Measurements from ENCODE around the gene G6PC3. TPM values are rescaled to one million over a fixed set of nuclear protein-coding genes. Genes with fewer than 3 reads are reported as not detected.

Gene G6PC3
- total RNA-seq, 2 experiments from 2014 or later: 19.3 to 19.7 TPM

DNA sequence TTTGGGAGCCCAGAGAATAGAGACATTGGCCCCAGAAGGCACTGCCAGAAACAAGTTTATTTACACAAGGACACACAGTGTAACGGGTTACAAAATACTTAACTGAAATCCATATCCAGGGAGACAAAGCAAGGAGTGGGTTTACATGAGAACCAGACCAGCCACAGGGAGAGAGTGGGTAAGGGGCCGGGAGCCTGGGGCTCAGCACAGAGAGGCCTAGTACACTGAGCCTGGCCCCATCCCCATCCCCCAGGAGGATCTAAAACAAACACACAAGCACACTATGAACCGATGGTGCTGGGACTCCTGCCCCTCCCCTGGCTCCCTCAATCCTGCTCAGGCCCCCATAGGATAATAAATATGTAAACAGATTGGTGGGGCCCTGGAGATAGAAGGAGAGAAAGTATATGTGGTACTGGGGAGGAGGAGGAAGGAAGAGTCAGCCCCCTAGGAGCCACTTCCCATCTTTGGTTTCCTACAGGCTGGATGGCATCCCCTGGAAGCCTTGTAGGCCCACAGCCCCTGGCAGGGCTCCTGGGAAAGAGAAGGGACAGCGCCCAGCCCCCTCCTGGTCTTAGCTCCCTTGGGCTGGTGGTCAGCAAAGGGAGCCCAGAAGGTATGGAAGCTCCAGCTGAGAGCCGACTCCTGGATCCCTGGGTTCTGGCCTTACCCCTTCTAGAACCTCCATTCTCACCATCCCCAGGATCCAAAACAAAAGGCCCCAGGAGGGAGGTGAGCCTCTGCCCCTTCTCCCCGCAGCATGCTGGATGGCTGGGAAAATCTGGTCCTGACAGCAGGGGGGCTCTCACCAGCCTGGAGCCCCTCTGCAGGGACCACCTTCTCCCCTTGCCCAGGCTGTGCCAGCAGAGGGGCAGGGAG, 6.4 kb downstream of the G6PC3 start:
- Mint-ChIP-seq H3K27me3 (ENCODE audit: low read depth) (no peaks in the 10 kb centered on the region), H3K36me3 (ENCODE audit: low read depth) (peaks cover 14% of the 10 kb centered on the region), H3K9me3 (ENCODE audit: insufficient read depth) (no peaks in the 10 kb centered on the region), H3K27ac (peak overlapping the region; percentile 12), H3K4me3 (no peak overlapping the region), H3K4me1 (ENCODE audit: low read depth) (peaks cover 10% of the 10 kb centered on the region)
- DNase-seq (no peak), ATAC-seq (no peak)
- ChIA-PET POLR2A (interaction anchor here (0.9 kb wide), 1 partner anchor 10 kb away, joined by 3 read pairs; the partner anchor contains the start of gene LSM12), CTCF (no interaction called here)

DNA sequence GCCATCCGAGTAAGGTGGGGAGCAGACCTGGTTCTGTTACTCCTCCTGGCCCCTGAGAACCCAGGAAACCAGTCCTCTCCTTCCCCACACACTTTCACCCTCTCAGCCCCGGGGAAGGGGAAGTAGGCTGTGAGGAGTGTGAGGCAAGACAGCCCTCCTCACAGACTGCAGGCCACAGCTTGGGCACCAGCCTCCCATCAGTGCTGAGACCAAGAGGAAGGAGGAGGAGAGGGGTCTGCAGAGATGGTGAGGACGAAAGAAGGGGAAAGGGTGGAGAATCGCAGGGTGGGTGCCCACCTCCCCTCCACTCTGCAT, 7.0 kb downstream of the G6PC3 start:
- no peaks in the 10 kb centered on the region for H3K27me3 Mint-ChIP-seq (ENCODE audit: low read depth)
- ATAC-seq (no peak), DNase-seq (no peak)
- H3K36me3 Mint-ChIP-seq (ENCODE audit: low read depth): peaks cover 19% of the 10 kb centered on the region
- ChIA-PET CTCF (no interaction called here), POLR2A (interaction anchor here (0.9 kb wide), 1 partner anchor 11 kb away, joined by 3 read pairs; the partner anchor contains the start of gene LSM12)
- no peak overlapping the region for H3K4me3 Mint-ChIP-seq
- H3K9me3 Mint-ChIP-seq (ENCODE audit: insufficient read depth): no peaks in the 10 kb centered on the region
- H3K4me1 Mint-ChIP-seq (ENCODE audit: low read depth): peaks cover 8% of the 10 kb centered on the region
- no peak overlapping the region for H3K27ac Mint-ChIP-seq

- DNase-seq: no peak
- Mint-ChIP-seq H3K27me3 (ENCODE audit: low read depth) (no peaks in the 10 kb centered on the region), H3K4me1 (ENCODE audit: low read depth) (peaks cover 4% of the 10 kb centered on the region), H3K27ac (no peak overlapping the region), H3K36me3 (ENCODE audit: low read depth) (peaks cover 20% of the 10 kb centered on the region), H3K4me3 (no peak overlapping the region), H3K9me3 (ENCODE audit: insufficient read depth) (no peaks in the 10 kb centered on the region)
- CTCF ChIA-PET: no interaction called here
- POLR2A ChIA-PET: no interaction called here
- ATAC-seq: no peak
Measured at GRCh38 chr17:44078412-44078811, 7.9 kb downstream of the G6PC3 start.

- POLR2A ChIA-PET: no interaction called here
- CTCF ChIA-PET: no interaction called here
- no peak overlapping the region for H3K27ac Mint-ChIP-seq
Measured at GRCh38 chr17:44079877-44080821, 9.6 kb downstream of the G6PC3 start.

DNA sequence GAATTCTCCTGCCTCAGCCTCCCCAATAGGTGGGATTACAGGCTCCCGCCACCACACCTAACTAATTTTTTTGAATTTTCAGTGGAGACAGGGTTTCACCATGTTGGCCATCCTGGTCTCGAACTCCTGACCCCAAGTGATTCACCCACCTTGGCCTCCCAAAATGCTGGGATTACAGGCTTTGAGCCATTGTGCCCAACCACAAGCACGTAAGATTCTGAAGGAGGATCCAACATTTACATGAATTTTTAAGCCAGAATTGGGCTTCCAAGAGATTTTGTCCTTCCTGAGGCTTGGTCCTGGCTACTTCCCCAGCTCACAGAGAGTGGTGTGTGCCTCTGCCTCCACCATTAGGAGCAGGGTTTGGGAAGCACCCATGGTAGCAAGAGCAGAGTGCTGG, 11.1 kb downstream of the G6PC3 start:
- no peaks in the 10 kb centered on the region for H3K9me3 Mint-ChIP-seq (ENCODE audit: insufficient read depth)
- no peaks in the 10 kb centered on the region for H3K27me3 Mint-ChIP-seq (ENCODE audit: low read depth)
- ChIA-PET CTCF (no interaction called here), POLR2A (no interaction called here)
- no peak overlapping the region for H3K4me3 Mint-ChIP-seq
- no peaks in the 10 kb centered on the region for H3K4me1 Mint-ChIP-seq (ENCODE audit: low read depth)
- ATAC-seq (no peak), DNase-seq (no peak)
- H3K27ac Mint-ChIP-seq: no peak overlapping the region
- peaks cover 11% of the 10 kb centered on the region for H3K36me3 Mint-ChIP-seq (ENCODE audit: low read depth)

More at GRCh38 chr17:44079877-44080821, 9.6 kb downstream of the G6PC3 start:
- Mint-ChIP-seq H3K36me3 (ENCODE audit: low read depth) (peaks cover 21% of the 10 kb centered on the region), H3K9me3 (ENCODE audit: insufficient read depth) (no peaks in the 10 kb centered on the region), H3K4me1 (ENCODE audit: low read depth) (no peaks in the 10 kb centered on the region), H3K27me3 (ENCODE audit: low read depth) (no peaks in the 10 kb centered on the region), H3K4me3 (no peak overlapping the region)
- no peak for DNase-seq
- no peak for ATAC-seq

- no peak overlapping the region for H3K27ac Mint-ChIP-seq
- H3K36me3 Mint-ChIP-seq (ENCODE audit: low read depth): peaks cover 11% of the 10 kb centered on the region
- ChIA-PET CTCF (no interaction called here), POLR2A (no interaction called here)
- H3K27me3 Mint-ChIP-seq (ENCODE audit: low read depth): no peaks in the 10 kb centered on the region
- H3K9me3 Mint-ChIP-seq (ENCODE audit: insufficient read depth): no peaks in the 10 kb centered on the region
- peaks cover 5% of the 10 kb centered on the region for H3K4me1 Mint-ChIP-seq (ENCODE audit: low read depth)
- DNase-seq (no peak), ATAC-seq (no peak)
- no peak overlapping the region for H3K4me3 Mint-ChIP-seq
Measured at GRCh38 chr17:44082256-44082927, 11.9 kb downstream of the G6PC3 start.

DNA sequence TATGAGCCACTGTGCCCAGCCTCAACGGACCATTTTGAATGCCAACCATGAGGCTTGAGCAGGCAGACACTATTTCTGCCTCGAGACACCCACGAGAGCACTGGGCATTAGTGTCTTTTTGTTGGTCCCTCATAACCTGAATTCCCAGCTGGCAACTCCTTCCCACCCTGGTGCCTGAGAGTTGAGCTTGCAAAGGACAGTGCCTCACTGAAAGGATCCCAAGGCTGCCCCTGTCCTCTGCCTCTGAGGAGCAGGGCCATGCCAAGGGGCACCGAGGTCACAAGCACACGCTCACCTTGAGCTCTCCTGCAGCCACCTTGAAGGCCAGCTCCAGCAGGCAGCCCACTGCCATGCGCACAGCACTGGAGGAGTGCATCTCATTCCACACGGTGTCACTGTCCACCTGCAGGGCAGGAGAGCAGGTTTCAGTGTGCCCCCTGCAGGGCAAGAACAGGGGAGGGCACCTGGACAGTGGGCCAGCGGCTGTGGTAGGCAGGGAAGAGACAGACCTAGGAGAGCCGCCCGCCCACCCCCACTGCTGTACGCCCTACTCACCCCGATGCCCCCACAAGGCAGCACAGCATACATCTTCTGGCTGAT, 12.8 kb downstream of the G6PC3 start:
- Mint-ChIP-seq H3K4me3 (no peak overlapping the region), H3K4me1 (ENCODE audit: low read depth) (peaks cover 6% of the 10 kb centered on the region), H3K9me3 (ENCODE audit: insufficient read depth) (no peaks in the 10 kb centered on the region), H3K36me3 (ENCODE audit: low read depth) (peaks cover 11% of the 10 kb centered on the region), H3K27me3 (ENCODE audit: low read depth) (no peaks in the 10 kb centered on the region), H3K27ac (no peak overlapping the region)
- DNase-seq (no peak), ATAC-seq (peak; percentile 38)
- CTCF ChIA-PET: interaction anchor here (0.7 to 2.7 kb wide), 8 partner anchors 9 to 139 kb away, joined by 3 to 13 read pairs (median 4); partner anchors contain the start of gene HDAC5
- POLR2A ChIA-PET: no interaction called here

DNA sequence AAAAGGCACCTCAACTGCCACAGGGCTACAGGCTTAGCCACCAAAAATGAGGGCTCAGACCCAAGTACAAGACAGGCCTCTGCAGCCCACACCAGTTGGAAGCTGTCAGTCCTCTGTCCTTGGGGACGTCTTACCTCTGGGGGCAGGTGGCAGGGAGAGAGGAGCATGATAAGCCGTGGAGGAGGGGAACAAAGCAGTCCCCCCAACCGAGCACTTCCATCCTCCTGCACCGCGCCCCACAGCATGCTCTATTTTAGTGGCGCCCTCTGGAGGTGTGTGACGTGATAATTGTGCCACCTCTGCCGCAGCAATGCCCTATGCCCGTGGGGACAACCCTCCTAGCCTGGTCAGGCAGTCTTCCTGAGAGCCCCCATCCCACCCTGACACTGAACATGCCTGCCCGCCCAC, 13.6 kb downstream of the G6PC3 start:
- Mint-ChIP-seq H3K9me3 (ENCODE audit: insufficient read depth) (no peaks in the 10 kb centered on the region), H3K27me3 (ENCODE audit: low read depth) (no peaks in the 10 kb centered on the region), H3K4me1 (ENCODE audit: low read depth) (peaks cover 6% of the 10 kb centered on the region), H3K36me3 (ENCODE audit: low read depth) (peaks cover 14% of the 10 kb centered on the region), H3K4me3 (no peak overlapping the region), H3K27ac (no peak overlapping the region)
- CTCF ChIA-PET: interaction anchor here (1.0 to 2.7 kb wide), 6 partner anchors 10 to 140 kb away, joined by 3 to 13 read pairs (median 4); partner anchors contain the start of gene HDAC5
- POLR2A ChIA-PET: no interaction called here
- DNase-seq: peak; percentile 51
- ATAC-seq: peak; percentile 52

- CTCF ChIA-PET: interaction anchor here (2.1 to 2.7 kb wide), 2 partner anchors 11 to 141 kb away, joined by 4 to 13 read pairs; no protein-coding TSS in a partner anchor
- Mint-ChIP-seq H3K27ac (no peak overlapping the region), H3K4me1 (ENCODE audit: low read depth) (peaks cover 6% of the 10 kb centered on the region), H3K9me3 (ENCODE audit: insufficient read depth) (no peaks in the 10 kb centered on the region), H3K36me3 (ENCODE audit: low read depth) (peaks cover 14% of the 10 kb centered on the region), H3K27me3 (ENCODE audit: low read depth) (no peaks in the 10 kb centered on the region), H3K4me3 (no peak overlapping the region)
- POLR2A ChIA-PET: interaction anchor here (0.6 to 0.7 kb wide), 2 partner anchors 264 to 989 kb away, joined by 3 read pairs; no protein-coding TSS in a partner anchor
- ATAC-seq: no peak
- no peak for DNase-seq
Measured at GRCh38 chr17:44084921-44085320, 14.4 kb downstream of the G6PC3 start.

DNA sequence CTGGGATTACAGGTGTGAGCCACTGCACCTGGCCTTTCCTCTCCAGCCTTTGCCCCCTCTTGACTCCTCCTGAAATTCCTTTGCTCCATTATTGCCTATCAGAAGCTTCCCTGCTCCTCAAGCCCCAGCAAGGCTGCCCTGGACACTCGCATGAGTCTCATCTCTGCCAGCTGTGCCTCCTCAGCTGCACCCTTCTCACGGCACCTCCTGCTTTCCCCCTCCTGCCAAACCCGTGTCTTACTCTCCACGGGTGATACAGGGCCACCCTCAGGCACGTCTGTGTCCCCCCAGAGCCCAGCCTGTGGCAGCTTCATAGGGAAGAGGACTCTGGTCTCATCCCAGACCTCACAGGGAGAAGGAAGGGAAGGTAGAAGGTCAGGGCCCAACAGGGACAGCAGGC, 15.4 kb downstream of the G6PC3 start:
- Mint-ChIP-seq H3K36me3 (ENCODE audit: low read depth) (peaks cover 14% of the 10 kb centered on the region), H3K27me3 (ENCODE audit: low read depth) (no peaks in the 10 kb centered on the region), H3K4me3 (no peak overlapping the region), H3K4me1 (ENCODE audit: low read depth) (peaks cover 6% of the 10 kb centered on the region), H3K27ac (peak overlapping the region; percentile 40), H3K9me3 (ENCODE audit: insufficient read depth) (no peaks in the 10 kb centered on the region)
- ATAC-seq (no peak), DNase-seq (no peak)
- CTCF ChIA-PET: no interaction called here
- POLR2A ChIA-PET: interaction anchor here (0.7 kb wide), 1 partner anchor 263 kb away, joined by 3 read pairs; no protein-coding TSS in a partner anchor

Measured in activated CD8-positive, alpha-beta T cell treated with anti-CD3 and anti-CD28 coated beads, Interleukin-2, amount 10 ng/mL, durations not matched to agents 7 days and 5 days (primary cell).